Hepatocyte (in vitro differentiated cells): ENCODE data around the gene SYCN. TPM values are rescaled to one million over a fixed set of nuclear protein-coding genes. Genes with fewer than 3 reads are reported as not detected.

ENCODE experiments used
- DNase-seq: peaks from one replicate; pipeline ENCODE4 v3.0.0-alpha.2; 2016; ENCODE audit warnings: low spot score
- H2AFZ ChIP-seq: fragments of 200-600 bp; sonication (generic); 2 replicates; pipeline ENCODE4 v1.6.0; 2016; ENCODE audit warnings: antibody characterized with exemption, mild to moderate bottlenecking
- H3K27ac ChIP-seq: fragments of 200-600 bp; sonication (generic); 2 replicates; pipeline ENCODE4 v1.5.1; 2016; ENCODE audit warnings: mild to moderate bottlenecking
- H3K27me3 ChIP-seq: fragments of 200-600 bp; sonication (generic); 2 replicates; pipeline ENCODE4 v1.6.1; 2016
- H3K36me3 ChIP-seq: fragments of 200-600 bp; sonication (generic); replicated peaks from 2 replicates; pipeline ENCODE4 v1.5.1; 2016; ENCODE audit warnings: low read depth; ENCODE audit not compliant: insufficient read depth
- H3K4me1 ChIP-seq: fragments of 200-600 bp; sonication (generic); 2 replicates; pipeline ENCODE4 v1.5.1; 2016; ENCODE audit warnings: mild to moderate bottlenecking, moderate library complexity; ENCODE audit not compliant: insufficient read depth
- H3K4me2 ChIP-seq: fragments of 200-600 bp; sonication (generic); 2 replicates; pipeline ENCODE4 v1.6.0; 2016
- H3K4me3 ChIP-seq: fragments of 200-600 bp; sonication (generic); 2 replicates; pipeline ENCODE4 v1.5.1; 2016; ENCODE audit warnings: mild to moderate bottlenecking
- H3K79me2 ChIP-seq: fragments of 200-600 bp; sonication (generic); 2 replicates; pipeline ENCODE4 v1.6.0; 2017; ENCODE audit warnings: mild to moderate bottlenecking
- H3K9me2 ChIP-seq: fragments of 200-600 bp; sonication (generic); replicated peaks from 2 replicates; pipeline ENCODE4 v1.6.0; 2017; ENCODE audit warnings: mild to moderate bottlenecking; ENCODE audit not compliant: insufficient read depth
- H3K9me3 ChIP-seq: fragments of 200-600 bp; sonication (generic); 2 replicates; pipeline ENCODE4 v1.5.1; 2016; ENCODE audit warnings: low read depth, mild to moderate bottlenecking
- H4K20me1 ChIP-seq: fragments of 200-600 bp; sonication (generic); 2 replicates; pipeline ENCODE4 v1.6.0; 2016; ENCODE audit warnings: mild to moderate bottlenecking; ENCODE audit not compliant: insufficient read depth, poor library complexity, severe bottlenecking
- EZH2 ChIP-seq: fragments of 200-600 bp; sonication (generic); IDR thresholded peaks from 2 replicates; pipeline ENCODE4 v1.6.1; 2016; ENCODE audit warnings: antibody characterized with exemption, mild to moderate bottlenecking, borderline replicate concordance
- EZH2phosphoT487 ChIP-seq: fragments of 200-600 bp; sonication (generic); IDR thresholded peaks from one replicate; pipeline ENCODE4 v1.6.1; 2018; ENCODE audit warnings: antibody characterized with exemption, mild to moderate bottlenecking, low read depth, moderate library complexity; ENCODE audit not compliant: unreplicated experiment, severe bottlenecking
- WGBS: methylation state at CpG from one replicate; pipeline ENCODE4 v1.1.6; 2016; ENCODE audit warnings: low lambda C conversion rate; ENCODE audit errors: missing lambda C conversion rate; 5-methylcytosine and 5-hydroxymethylcytosine counted together
- polyA plus RNA-seq: library from polyadenylated mRNA; unstranded; fragments of >200 nt; fragmentation: Nextera tagmentation; extraction: Ambion mirVana; gene quantifications from 2 replicates; pipeline ENCODE4 v1.2.1, GENCODE V29; 2016
- total RNA-seq: library from RNA; depleted of rRNA; stranded (reverse); fragments of >200 nt; gene quantifications from 2 replicates; pipeline ENCODE4 v1.2.3, GENCODE V29; 2014
- TF ChIP-seq, protein P1 (sequence below): fragments of 200-600 bp; sonication (generic); IDR thresholded peaks from 2 replicates; pipeline ENCODE4 v1.5.1; 2016; ENCODE audit warnings: antibody characterized with exemption, mild to moderate bottlenecking; ENCODE audit not compliant: poor library complexity

The SYCN gene, protein sequence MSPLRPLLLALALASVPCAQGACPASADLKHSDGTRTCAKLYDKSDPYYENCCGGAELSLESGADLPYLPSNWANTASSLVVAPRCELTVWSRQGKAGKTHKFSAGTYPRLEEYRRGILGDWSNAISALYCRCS
- total RNA-seq (2.5 TPM in 1 of 2 replicates, not detected in the other), polyA plus RNA-seq (0.37 TPM in 1 of 2 replicates, not detected in the other)

DNA sequence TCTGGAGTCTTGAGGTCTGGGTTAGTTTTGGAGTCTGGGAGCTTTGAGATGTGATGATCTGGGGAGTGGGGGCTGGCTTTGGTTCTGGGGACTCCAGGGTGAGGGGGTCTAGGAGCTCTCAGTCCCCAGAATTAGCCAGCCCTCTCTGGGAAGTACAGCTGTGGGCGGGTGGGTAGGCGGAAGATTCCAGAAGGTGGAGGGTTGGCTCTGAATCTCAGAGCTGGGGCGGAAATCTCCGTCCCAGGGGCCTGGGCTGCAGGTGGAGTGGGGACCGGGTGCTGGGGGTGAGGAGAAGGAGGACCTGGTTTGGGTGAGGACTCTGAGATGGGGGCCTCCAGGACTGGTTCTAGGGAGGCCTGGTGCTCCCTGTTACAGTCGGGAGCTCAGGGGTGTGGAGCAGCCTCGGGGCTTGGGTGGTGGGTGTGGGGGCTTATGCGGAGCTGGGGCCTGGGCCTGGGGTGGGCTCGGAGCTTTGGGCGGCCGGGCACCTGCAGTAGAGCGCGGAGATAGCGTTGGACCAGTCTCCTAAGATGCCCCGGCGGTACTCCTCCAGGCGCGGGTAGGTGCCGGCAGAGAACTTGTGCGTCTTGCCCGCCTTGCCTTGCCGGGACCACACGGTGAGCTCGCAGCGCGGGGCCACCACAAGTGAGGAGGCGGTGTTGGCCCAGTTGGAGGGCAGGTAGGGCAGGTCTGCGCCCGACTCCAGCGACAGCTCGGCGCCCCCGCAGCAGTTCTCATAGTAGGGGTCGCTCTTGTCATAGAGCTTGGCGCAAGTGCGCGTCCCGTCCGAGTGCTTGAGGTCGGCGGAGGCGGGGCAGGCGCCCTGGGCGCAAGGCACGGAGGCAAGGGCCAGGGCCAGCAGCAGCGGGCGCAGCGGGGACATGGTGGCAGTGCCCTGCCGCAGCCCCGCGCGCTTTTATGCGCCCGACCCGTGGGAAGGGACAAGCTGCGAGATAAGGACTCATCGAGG lies at the start of gene SYCN:
TSS of gene SYCN (minus strand) at position 892 of the 970 bp plus-strand sequence. CDS start at position 883, 9 bp downstream.
- no peak within 1 kb of the TSS for H2AFZ ChIP-seq
- no peaks in the 10 kb centered on the region for H3K4me1 ChIP-seq
- no peaks in the 10 kb centered on the region for H3K79me2 ChIP-seq
- WGBS, result 86% methylated on average over 46 of the region's 57 CpGs
- H3K36me3 ChIP-seq, result no peaks in the 10 kb centered on the region
- H4K20me1 ChIP-seq, result no peaks in the 10 kb centered on the region
- no peak within 1 kb of the TSS for H3K4me3 ChIP-seq
- peak within 1 kb of the TSS; percentile 23 for H3K27ac ChIP-seq
- no peak for DNase-seq
- H3K9me2 ChIP-seq, result no peaks in the 10 kb centered on the region
- H3K9me3 ChIP-seq, result no peaks in the 10 kb centered on the region
- no peak within 1 kb of the TSS for H3K4me2 ChIP-seq
- no peaks in the 10 kb centered on the region for H3K27me3 ChIP-seq
- TF ChIP-seq EZH2 (no peak), EZH2phosphoT487 (no peak)

DNA sequence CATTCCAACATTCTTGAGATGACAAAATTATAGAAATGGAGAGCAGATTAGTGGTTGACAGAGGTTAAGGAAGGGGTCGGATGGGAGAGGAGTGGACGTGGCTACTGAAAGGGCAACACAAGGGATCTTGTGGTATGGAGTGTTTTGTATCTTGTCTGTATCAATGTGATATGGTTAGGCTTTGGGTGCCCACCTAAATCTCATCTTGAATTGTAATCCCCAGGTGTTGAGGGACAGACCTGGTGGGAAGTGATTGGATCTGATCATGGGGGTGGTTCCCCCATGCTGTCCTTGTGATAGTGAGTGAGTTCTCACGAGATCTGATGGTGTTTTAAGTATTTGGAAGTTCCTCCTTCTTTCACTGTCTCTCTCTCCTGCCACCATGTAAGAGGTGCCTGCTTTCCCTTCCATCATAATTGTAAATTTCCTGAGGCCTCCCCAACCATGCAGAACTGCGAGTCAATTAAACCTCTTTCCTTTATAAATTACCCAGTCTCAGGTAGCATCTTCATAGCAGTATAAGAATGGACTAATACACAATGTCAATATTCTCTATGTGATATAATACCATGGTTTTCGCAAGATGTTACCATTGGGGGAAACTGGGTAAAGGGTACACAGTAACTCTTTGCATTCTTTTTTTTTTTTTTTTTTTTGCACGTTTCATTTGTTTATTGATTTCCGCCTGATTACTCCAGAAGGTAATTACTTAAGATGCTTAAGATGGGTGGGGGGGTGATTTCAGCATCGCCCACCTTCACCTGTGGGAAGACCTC lies 49.5 kb upstream of the SYCN start:
- Histone ChIP-seq H3K4me3 (no peak overlapping the region), H3K4me1 (no peaks in the 10 kb centered on the region), H3K9me2 (no peaks in the 10 kb centered on the region), H3K9me3 (no peaks in the 10 kb centered on the region), H3K27ac (no peak overlapping the region), H2AFZ (no peak overlapping the region), H4K20me1 (no peaks in the 10 kb centered on the region), H3K4me2 (no peak overlapping the region), H3K79me2 (no peaks in the 10 kb centered on the region), H3K27me3 (peaks cover 17% of the 10 kb centered on the region), H3K36me3 (no peaks in the 10 kb centered on the region)
- WGBS, result 90% methylated on average over 8 of the region's 8 CpGs
- no peak for DNase-seq
- TF ChIP-seq, protein P1, sequence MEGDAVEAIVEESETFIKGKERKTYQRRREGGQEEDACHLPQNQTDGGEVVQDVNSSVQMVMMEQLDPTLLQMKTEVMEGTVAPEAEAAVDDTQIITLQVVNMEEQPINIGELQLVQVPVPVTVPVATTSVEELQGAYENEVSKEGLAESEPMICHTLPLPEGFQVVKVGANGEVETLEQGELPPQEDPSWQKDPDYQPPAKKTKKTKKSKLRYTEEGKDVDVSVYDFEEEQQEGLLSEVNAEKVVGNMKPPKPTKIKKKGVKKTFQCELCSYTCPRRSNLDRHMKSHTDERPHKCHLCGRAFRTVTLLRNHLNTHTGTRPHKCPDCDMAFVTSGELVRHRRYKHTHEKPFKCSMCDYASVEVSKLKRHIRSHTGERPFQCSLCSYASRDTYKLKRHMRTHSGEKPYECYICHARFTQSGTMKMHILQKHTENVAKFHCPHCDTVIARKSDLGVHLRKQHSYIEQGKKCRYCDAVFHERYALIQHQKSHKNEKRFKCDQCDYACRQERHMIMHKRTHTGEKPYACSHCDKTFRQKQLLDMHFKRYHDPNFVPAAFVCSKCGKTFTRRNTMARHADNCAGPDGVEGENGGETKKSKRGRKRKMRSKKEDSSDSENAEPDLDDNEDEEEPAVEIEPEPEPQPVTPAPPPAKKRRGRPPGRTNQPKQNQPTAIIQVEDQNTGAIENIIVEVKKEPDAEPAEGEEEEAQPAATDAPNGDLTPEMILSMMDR, result no peak

DNA sequence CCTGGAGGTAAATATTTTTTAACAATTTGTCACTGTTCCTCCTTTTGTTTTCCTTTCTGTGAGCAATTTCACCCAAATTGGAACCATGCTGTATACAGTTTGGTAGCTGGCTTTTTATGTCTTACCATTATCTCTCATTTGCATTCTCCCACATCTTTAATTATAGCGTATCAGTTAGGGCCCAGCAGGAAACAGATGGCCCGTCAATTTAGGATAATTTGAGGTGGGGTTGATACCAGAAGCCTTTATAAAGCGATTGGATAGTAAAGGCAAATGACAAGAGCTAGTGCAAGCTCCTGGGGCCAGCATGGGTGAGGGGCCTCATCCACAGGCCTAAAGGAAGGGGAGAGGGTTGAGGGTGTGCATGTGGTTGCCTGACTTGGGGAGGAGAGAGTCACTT lies 48.4 kb upstream of the SYCN start:
- no peak overlapping the region for H2AFZ ChIP-seq
- no peak for DNase-seq
- peaks cover 4% of the 10 kb centered on the region for H3K4me1 ChIP-seq
- no peaks in the 10 kb centered on the region for H3K9me3 ChIP-seq
- no peak overlapping the region for H3K4me3 ChIP-seq
- no peak overlapping the region for H3K27ac ChIP-seq
- no peaks in the 10 kb centered on the region for H4K20me1 ChIP-seq
- no peaks in the 10 kb centered on the region for H3K9me2 ChIP-seq
- no peak overlapping the region for H3K4me2 ChIP-seq
- TF ChIP-seq EZH2phosphoT487, result no peak
- no peak for TF ChIP-seq EZH2
- TF ChIP-seq, protein P1, result no peak
- no peaks in the 10 kb centered on the region for H3K36me3 ChIP-seq
- H3K27me3 ChIP-seq, result peaks cover 26% of the 10 kb centered on the region
- WGBS, result 80% methylated on average over 3 of the region's 3 CpGs
- no peaks in the 10 kb centered on the region for H3K79me2 ChIP-seq

DNA sequence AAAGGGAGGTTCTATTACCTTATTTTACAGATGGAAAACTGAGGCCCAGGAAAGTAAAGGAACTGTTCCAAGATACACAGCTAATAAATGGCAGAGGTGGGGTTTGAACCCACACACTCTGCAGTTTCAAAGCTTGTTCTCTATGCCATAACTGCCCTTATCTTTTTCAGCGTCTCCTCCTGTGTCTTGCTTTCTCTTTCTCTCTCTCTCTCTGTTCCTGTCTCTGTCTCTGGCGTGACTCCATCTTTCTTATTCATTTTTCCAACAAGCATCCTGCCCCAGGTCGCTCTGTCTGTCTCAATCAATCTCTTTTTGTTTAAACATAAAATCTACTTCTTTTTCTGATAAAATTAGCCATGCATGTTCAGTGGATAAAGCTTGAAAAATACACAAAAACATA lies 47.8 kb upstream of the SYCN start:
- peaks cover 29% of the 10 kb centered on the region for H3K27me3 ChIP-seq
- no peak overlapping the region for H3K27ac ChIP-seq
- H4K20me1 ChIP-seq, result no peaks in the 10 kb centered on the region
- no peak overlapping the region for H2AFZ ChIP-seq
- no peak overlapping the region for H3K4me2 ChIP-seq
- H3K79me2 ChIP-seq, result no peaks in the 10 kb centered on the region
- H3K4me1 ChIP-seq, result peaks cover 4% of the 10 kb centered on the region
- DNase-seq, result no peak
- H3K9me3 ChIP-seq, result no peaks in the 10 kb centered on the region
- H3K9me2 ChIP-seq, result no peaks in the 10 kb centered on the region
- no peaks in the 10 kb centered on the region for H3K36me3 ChIP-seq
- no peak overlapping the region for H3K4me3 ChIP-seq
- TF ChIP-seq EZH2phosphoT487 (no peak), EZH2 (no peak)
- TF ChIP-seq, protein P1, result no peak
- WGBS, result 63% methylated on average over 3 of the region's 3 CpGs
